A549 (cell line): ENCODE data around the gene ZNF862. TPM values are rescaled to one million over a fixed set of nuclear protein-coding genes. Genes with fewer than 3 reads are reported as not detected.

Experiments used
- CBX2 ChIP-seq: fragments of 200-600 bp; sonication (generic); IDR thresholded peaks from 2 replicates; pipeline ENCODE4 v1.6.1; 2016; ENCODE audit warnings: low read depth, mild to moderate bottlenecking, borderline replicate concordance
- CEBPB ChIP-seq, 2 experiments: fragments of >200 bp in 1 of 2; sonication (Bioruptor Twin) in 1 of 2; formaldehyde crosslinking in 1 of 2; IDR thresholded peaks; 2 replicates each; pipeline ENCODE4 v1.6.1; 2012 to 2016
- CHD2 ChIP-seq: fragments of 150-350 bp; IDR thresholded peaks from 2 replicates; pipeline ENCODE4 v1.6.1; 2014; ENCODE audit warnings: low read length; ENCODE audit not compliant: partially characterized antibody
- CHD4 ChIP-seq: fragments of 200-600 bp; sonication (generic); IDR thresholded peaks from 2 replicates; pipeline ENCODE4 v1.6.1; 2016; ENCODE audit warnings: antibody characterized with exemption, mild to moderate bottlenecking, borderline replicate concordance
- CTCF ChIP-seq: fragments of >200 bp; sonication (Bioruptor Twin); formaldehyde crosslinking; IDR thresholded peaks from 3 replicates; pipeline ENCODE4 v1.5.1; 2016
- E2F6 ChIP-seq: IDR thresholded peaks from 2 replicates; pipeline ENCODE4 v1.6.1; 2012; ENCODE audit warnings: low read depth, borderline replicate concordance
- EHF ChIP-seq: fragments of 250-450 bp; sonication (Bioruptor Pico); IDR thresholded peaks from 2 replicates; pipeline ENCODE4 v1.5.0; 2020; ENCODE audit warnings: mild to moderate bottlenecking
- EHMT2 ChIP-seq: fragments of 200-600 bp; sonication (generic); IDR thresholded peaks from 2 replicates; pipeline ENCODE4 v1.6.1; 2016; ENCODE audit warnings: antibody characterized with exemption, low read depth, mild to moderate bottlenecking, moderate library complexity
- ELK1 ChIP-seq: fragments of 150-350 bp; IDR thresholded peaks from 2 replicates; pipeline ENCODE4 v1.6.1; 2014; ENCODE audit warnings: low read depth, mild to moderate bottlenecking, low read length
- EP300 ChIP-seq, 2 experiments: fragments of >200 bp; sonication (Bioruptor Twin); formaldehyde crosslinking; IDR thresholded peaks; 2 replicates in 1 of 2; 3 replicates in 1 of 2; pipeline ENCODE4 v1.6.1; 2016 to 2017
- ESRRA ChIP-seq: fragments of 150-350 bp; IDR thresholded peaks from 2 replicates; pipeline ENCODE4 v1.6.1; 2014; ENCODE audit warnings: mild to moderate bottlenecking, low read length, borderline replicate concordance
- FOSB ChIP-seq: fragments of 250-450 bp; sonication (Bioruptor Pico); IDR thresholded peaks from 2 replicates; pipeline ENCODE4 v1.5.0; 2020; ENCODE audit warnings: mild to moderate bottlenecking, moderate library complexity
- FOSL2 ChIP-seq, 2 experiments: fragments of 450-650 bp in 1 of 2; fragments of >200 bp in 1 of 2; sonication (Bioruptor Twin) in 1 of 2; formaldehyde crosslinking; IDR thresholded peaks; 2 replicates each; pipeline versions ENCODE4 v1.5.0 to v1.6.1; 2016 to 2020; ENCODE audit warnings: mild to moderate bottlenecking in 1 of 2, moderate library complexity in 1 of 2
- FOXS1 ChIP-seq: fragments of 250-450 bp; sonication (Bioruptor Pico); IDR thresholded peaks from 2 replicates; pipeline ENCODE4 v1.5.0; 2020; ENCODE audit warnings: mild to moderate bottlenecking, moderate library complexity
- GATA3 ChIP-seq: IDR thresholded peaks from 2 replicates; pipeline ENCODE4 v1.6.1; 2012; ENCODE audit warnings: borderline replicate concordance
- HES2 ChIP-seq: fragments of >200 bp; sonication (Bioruptor Twin); formaldehyde crosslinking; IDR thresholded peaks from 2 replicates; pipeline ENCODE4 v1.6.1; 2016
- HEYL ChIP-seq: fragments of 250-450 bp; sonication (Bioruptor Pico); IDR thresholded peaks from 2 replicates; pipeline ENCODE4 v1.8.0; 2021; ENCODE audit warnings: mild to moderate bottlenecking, moderate library complexity
- JUN ChIP-seq, 2 experiments: fragments of >200 bp; sonication (Bioruptor Twin); formaldehyde crosslinking; IDR thresholded peaks; 2 replicates in 1 of 2; 3 replicates in 1 of 2; pipeline ENCODE4 v1.6.1; 2016 to 2017
- KDM1A ChIP-seq: fragments of 200-600 bp; sonication (generic); IDR thresholded peaks from 2 replicates; pipeline ENCODE4 v1.6.1; 2016; ENCODE audit warnings: low read depth, mild to moderate bottlenecking
- KDM5A ChIP-seq: fragments of 200-600 bp; sonication (generic); IDR thresholded peaks from 2 replicates; pipeline ENCODE4 v1.6.1; 2016; ENCODE audit warnings: antibody characterized with exemption, mild to moderate bottlenecking
- MAFK ChIP-seq: fragments of 450-650 bp; IDR thresholded peaks from 2 replicates; pipeline ENCODE4 v1.6.1; 2014; ENCODE audit not compliant: partially characterized antibody
- MAX ChIP-seq: IDR thresholded peaks from 2 replicates; pipeline ENCODE4 v1.6.1; 2012
- MYC ChIP-seq: IDR thresholded peaks from 2 replicates; pipeline ENCODE4 v1.6.1; 2012; ENCODE audit warnings: mild to moderate bottlenecking, inconsistent platforms, low read length, improper control_type of control experiment, borderline replicate concordance
- NFE2L2 ChIP-seq: fragments of 150-350 bp; conservative IDR thresholded peaks from 2 replicates; pipeline ENCODE4 v1.6.1; 2014; ENCODE audit warnings: low read length
- NPAS2 ChIP-seq: fragments of 250-450 bp; sonication (Bioruptor Pico); IDR thresholded peaks from 2 replicates; pipeline ENCODE4 v1.8.0; 2022; ENCODE audit warnings: mild to moderate bottlenecking, moderate library complexity, borderline replicate concordance
- NR3C1 ChIP-seq: fragments of >200 bp; sonication (Bioruptor Twin); formaldehyde crosslinking; IDR thresholded peaks from 3 replicates; pipeline ENCODE4 v1.6.1; 2017
- PBX3 ChIP-seq: IDR thresholded peaks from 2 replicates; pipeline ENCODE4 v1.6.1; 2012
- PHF8 ChIP-seq: fragments of 200-600 bp; sonication (generic); IDR thresholded peaks from 2 replicates; pipeline ENCODE4 v1.6.1; 2016; ENCODE audit warnings: low read depth, mild to moderate bottlenecking, antibody characterized with exemption, moderate library complexity, borderline replicate concordance
- POLR2A ChIP-seq: IDR thresholded peaks from 2 replicates; pipeline ENCODE4 v1.6.1; 2012; ENCODE audit warnings: mild to moderate bottlenecking, low read length
- RAD21 ChIP-seq, 2 experiments: fragments of >200 bp in 1 of 2; sonication (Bioruptor Twin) in 1 of 2; formaldehyde crosslinking in 1 of 2; IDR thresholded peaks in 1 of 2; conservative IDR thresholded peaks in 1 of 2; 2 replicates in 1 of 2; 3 replicates in 1 of 2; pipeline ENCODE4 v1.6.1; 2012 to 2018; ENCODE audit warnings: inconsistent platforms in 1 of 2
- RARB ChIP-seq: fragments of 250-450 bp; sonication (Bioruptor Pico); IDR thresholded peaks from 2 replicates; pipeline ENCODE4 v1.8.0; 2021; ENCODE audit warnings: mild to moderate bottlenecking, moderate library complexity
- RCOR1 ChIP-seq: fragments of 150-350 bp; IDR thresholded peaks from 2 replicates; pipeline ENCODE4 v1.6.1; 2014; ENCODE audit warnings: antibody characterized with exemption, low read length, low read depth
- RNF2 ChIP-seq: fragments of 200-600 bp; sonication (generic); IDR thresholded peaks from 2 replicates; pipeline ENCODE4 v1.6.1; 2016; ENCODE audit warnings: low read depth, mild to moderate bottlenecking, antibody characterized with exemption, moderate library complexity, borderline replicate concordance
- SMC3 ChIP-seq: fragments of >200 bp; sonication (Bioruptor Twin); formaldehyde crosslinking; IDR thresholded peaks from 3 replicates; pipeline ENCODE4 v1.6.1; 2018; ENCODE audit warnings: inconsistent platforms
- TFCP2L1 ChIP-seq: fragments of 250-450 bp; sonication (Bioruptor Pico); IDR thresholded peaks from 2 replicates; pipeline ENCODE4 v1.5.0; 2021; ENCODE audit warnings: mild to moderate bottlenecking
- USF2 ChIP-seq: fragments of 450-650 bp; IDR thresholded peaks from 2 replicates; pipeline ENCODE4 v1.6.1; 2014; ENCODE audit warnings: antibody characterized with exemption
- ZC3H11A ChIP-seq: fragments of 450-650 bp; IDR thresholded peaks from 2 replicates; pipeline ENCODE4 v1.6.1; 2014; ENCODE audit warnings: antibody characterized with exemption, mild to moderate bottlenecking
- ZFP36 ChIP-seq: fragments of 450-650 bp; IDR thresholded peaks from 2 replicates; pipeline ENCODE4 v1.6.1; 2014; ENCODE audit warnings: borderline replicate concordance; ENCODE audit not compliant: partially characterized antibody
- ZSCAN20 ChIP-seq: fragments of 250-450 bp; sonication (Bioruptor Pico); IDR thresholded peaks from 2 replicates; pipeline ENCODE4 v1.8.0; 2022; ENCODE audit warnings: mild to moderate bottlenecking, moderate library complexity
- polyA plus RNA-seq, 4 experiments: library from polyadenylated mRNA; depleted of rRNA in 3 of 4; stranded (reverse); fragments of >200 nt; fragmentation: RNase III in 1 of 4; extraction: RNeasy Plus Mini Kit Qiagen cat#74134 plus additional on column Dnase treatment in 1 of 4; gene quantifications; 2 replicates in 3 of 4; 3 replicates in 1 of 4; pipeline ENCODE4 v1.2.3, GENCODE V29; 2011 to 2017

Gene ZNF862
- polyA plus RNA-seq, 2 of the 4 experiments (the other 2 are of a cell fraction) = 3.9 to 8.0 TPM

- TF ChIP-seq E2F6 = no peak
- no peak for TF ChIP-seq KDM5A
- TF ChIP-seq FOSL2 (IDR thresholded peaks at IDR 0.05) = no peak
- TF ChIP-seq FOSL2 (CRISPR knock-in tag; IDR thresholded peaks at IDR 0.05) = no peak
- TF ChIP-seq FOSB (CRISPR knock-in tag) = no peak
- no peak for TF ChIP-seq RNF2
- TF ChIP-seq RCOR1 = 0 out of 2 replicates have a peak, but pooled peaks have one; percentile 66
- TF ChIP-seq ESRRA = no peak
- TF ChIP-seq PBX3 = no peak
- TF ChIP-seq MAFK = no peak
- no peak for TF ChIP-seq ZSCAN20
- no peak for TF ChIP-seq CEBPB (IDR thresholded peaks at IDR 0.05)
- TF ChIP-seq CHD4 = 0 out of 2 replicates have a peak, but pooled peaks have one; percentile 43
- TF ChIP-seq HES2 = no peak
- no peak for TF ChIP-seq SMC3
- no peak for TF ChIP-seq NR3C1
- no peak for TF ChIP-seq HEYL
- no peak for TF ChIP-seq CBX2
- TF ChIP-seq FOXS1 = no peak
- TF ChIP-seq MAX = peak; percentile 82
- 0 out of 2 replicates have a peak, but pooled peaks have one; percentile 5 for TF ChIP-seq NPAS2
- no peak for TF ChIP-seq EHF (CRISPR knock-in tag)
- no peak for TF ChIP-seq CHD2
- no peak for TF ChIP-seq NFE2L2
- TF ChIP-seq RAD21 (conservative IDR thresholded peaks at IDR 0.05 in 1 of 2, IDR thresholded peaks at IDR 0.05 in 1 of 2) = 0 out of 5 replicates have a peak, but pooled peaks of 1 of the 2 experiments have one; percentile 3
- TF ChIP-seq USF2 = peak; percentile 92
- TF ChIP-seq EP300 (IDR thresholded peaks at IDR 0.05) = no peak
- TF ChIP-seq ZC3H11A = no peak
- no peak; the same call in 2 of the 3 replicates for TF ChIP-seq CTCF
- TF ChIP-seq POLR2A = no peak
- peak; percentile 98; the same call in 1 of the 2 replicates for TF ChIP-seq KDM1A
- no peak for TF ChIP-seq MYC
- no peak for TF ChIP-seq GATA3
- no peak for TF ChIP-seq TFCP2L1
- TF ChIP-seq EHMT2 = no peak
- peak; percentile 76 for TF ChIP-seq RARB
- TF ChIP-seq PHF8 = no peak
- no peak for TF ChIP-seq JUN (IDR thresholded peaks at IDR 0.05)
- no peak for TF ChIP-seq ELK1
- peak; percentile 100 for TF ChIP-seq ZFP36
These were observed 34.4 kb downstream of the ZNF862 start (continued) for GRCh38 chr7:149872419-149873073.
